Upper lobe of left lung (tissue), 6 donors: ENCODE results near the gene HIVEP3. TPM values are rescaled to one million over a fixed set of nuclear protein-coding genes. Genes with fewer than 3 reads are reported as not detected.

Experiments
- ATAC-seq, 2 donors: fragments of 200-7000 bp; cut with Tn5 transposase; one replicate each; pipeline ENCODE4 v1.9.1; 2022; ENCODE audit warnings: mild to moderate bottlenecking in 2 of 2, moderate library complexity in 2 of 2; ENCODE audit not compliant: low FRiP score in 2 of 2
- DNase-seq, 2 donors: peaks; one replicate each; pipeline ENCODE4 v3.0.0-alpha.2; 2019 to 2020
- H3K27ac ChIP-seq, 4 donors: fragments of 200-600 bp; sonication (generic); one replicate each; pipeline ENCODE4 v1.5.1; 2016 to 2019
- H3K27me3 ChIP-seq, 4 donors: fragments of 200-600 bp; sonication (generic); one replicate each; pipeline ENCODE4 v1.5.1; 2017 to 2019
- H3K36me3 ChIP-seq, 4 donors: fragments of 200-600 bp; sonication (generic); one replicate each; pipeline ENCODE4 v1.5.1; 2016 to 2019
- H3K4me1 ChIP-seq, 4 donors: fragments of 200-600 bp; sonication (generic); one replicate each; pipeline ENCODE4 v1.5.1; 2018 to 2019
- H3K4me3 ChIP-seq, 4 donors: fragments of 200-600 bp; sonication (generic); one replicate each; pipeline ENCODE4 v1.5.1; 2017 to 2019; ENCODE audit warnings: mild to moderate bottlenecking in 2 of 4, moderate library complexity in 1 of 4
- H3K9me3 ChIP-seq, 4 donors: fragments of 200-600 bp; sonication (generic); one replicate each; pipeline ENCODE4 v1.5.1; 2018 to 2019
- CTCF ChIP-seq, 6 experiments: fragments of 450-650 bp in 4 of 6; fragments of 200-600 bp in 2 of 6; sonication (generic) in 2 of 6; IDR thresholded peaks; one replicate each; pipeline ENCODE4 v1.5.1; 2016 to 2019; ENCODE audit warnings: antibody characterized with exemption in 6 of 6
- EP300 ChIP-seq, 4 donors: sonication (generic); formaldehyde crosslinking; IDR thresholded peaks; one replicate each; pipeline ENCODE4 v1.5.1; 2017; ENCODE audit warnings: antibody characterized with exemption in 4 of 4, control low read depth in 2 of 4
- POLR2A ChIP-seq, 4 donors: fragments of 450-650 bp; IDR thresholded peaks; one replicate each; pipeline ENCODE4 v1.5.1; 2016 to 2017; ENCODE audit warnings: antibody characterized with exemption in 4 of 4, mild to moderate bottlenecking in 2 of 4
- POLR2AphosphoS5 ChIP-seq, 2 donors: sonication (generic); formaldehyde crosslinking; IDR thresholded peaks; one replicate each; pipeline ENCODE4 v1.5.1; 2017; ENCODE audit warnings: antibody characterized with exemption in 2 of 2
- WGBS, 2 donors: methylation state at CpG; one replicate each; pipeline ENCODE4 v1.1.5; 2017 to 2018; 5-methylcytosine and 5-hydroxymethylcytosine counted together
- total RNA-seq, 6 donors: library from RNA; depleted of rRNA in 4 of 6; stranded (reverse); fragments of >200 nt in 4 of 6; gene quantifications; one replicate each; pipeline versions ENCODE4 v1.1.0 to v1.2.1, GENCODE V29; 2016 to 2021
- donor health status: DM: no; HTN: no; CAD: no; lungs with moderate emphysema.
- donor health status: DM: no; HTN: yes; CAD: no; lungs with severe emphysema.

HIVEP3 gene
- total RNA-seq, 6 donors from 2014 or later = 9.7 to 23.0 (median 11.6) TPM

- peaks cover 5 to 24% (median 9%) of the 10 kb centered on the region in 4 donors for H3K4me1 ChIP-seq
- ATAC-seq (no peak), DNase-seq (no peak)
- no peak overlapping the region for H3K27ac ChIP-seq
- 44 to 46% methylated on average over 4 of the region's 4 CpGs for WGBS, 2 donors
- no peaks in the 10 kb centered on the region for H3K9me3 ChIP-seq
- no peaks in the 10 kb centered on the region for H3K27me3 ChIP-seq
- no peak for TF ChIP-seq EP300 (IDR thresholded peaks at IDR 0.05)
- no peak for TF ChIP-seq POLR2A (IDR thresholded peaks at IDR 0.05)
- TF ChIP-seq CTCF (IDR thresholded peaks at IDR 0.05) = no peak
- no peak for TF ChIP-seq POLR2AphosphoS5 (IDR thresholded peaks at IDR 0.05)
- H3K36me3 ChIP-seq = no peaks in the 10 kb centered on the region
- H3K4me3 ChIP-seq = no peak overlapping the region
Measured at GRCh38 chr1:41673378-41673777, 245.3 kb downstream of the HIVEP3 start.

- H3K4me1 ChIP-seq = peaks cover under 1 to 21% (median 8%) of the 10 kb centered on the region in 4 donors
- H3K4me3 ChIP-seq = no peak overlapping the region
- H3K36me3 ChIP-seq = no peaks in the 10 kb centered on the region
- no peak for ATAC-seq
- no peak overlapping the region for H3K27ac ChIP-seq
- H3K27me3 ChIP-seq = no peaks in the 10 kb centered on the region
- DNase-seq = no peak
- 75 to 80% methylated on average over 9 of the region's 9 CpGs for WGBS, 2 donors
- no peak for TF ChIP-seq EP300 (IDR thresholded peaks at IDR 0.05)
- no peak for TF ChIP-seq CTCF (IDR thresholded peaks at IDR 0.05)
- no peak for TF ChIP-seq POLR2AphosphoS5 (IDR thresholded peaks at IDR 0.05)
- no peak for TF ChIP-seq POLR2A (IDR thresholded peaks at IDR 0.05)
- no peaks in the 10 kb centered on the region for H3K9me3 ChIP-seq
Measured at GRCh38 chr1:41672641-41673361, 245.9 kb downstream of the HIVEP3 start.

GRCh38 chr1:41672173-41672572 lies 246.5 kb downstream of the HIVEP3 start:
- ATAC-seq (peak in 1 of 2 donors; percentile 21), DNase-seq (peak in 1 of 2 donors; percentile 40)
- no peak overlapping the region for H3K4me3 ChIP-seq
- no peaks in the 10 kb centered on the region for H3K36me3 ChIP-seq
- peaks cover 0 to 24% (median 11%) of the 10 kb centered on the region in 4 donors for H3K4me1 ChIP-seq
- H3K9me3 ChIP-seq = no peaks in the 10 kb centered on the region
- TF ChIP-seq CTCF (IDR thresholded peaks at IDR 0.05) (no peak), EP300 (IDR thresholded peaks at IDR 0.05) (no peak), POLR2AphosphoS5 (IDR thresholded peaks at IDR 0.05) (no peak)
- WGBS, 2 donors = 71 to 76% methylated on average over 4 of the region's 4 CpGs
- H3K27ac ChIP-seq = no peak overlapping the region
- no peaks in the 10 kb centered on the region for H3K27me3 ChIP-seq

- TF ChIP-seq EP300 (IDR thresholded peaks at IDR 0.05) = no peak
- no peak for TF ChIP-seq POLR2AphosphoS5 (IDR thresholded peaks at IDR 0.05)
- TF ChIP-seq POLR2A (IDR thresholded peaks at IDR 0.05) = no peak
- TF ChIP-seq CTCF (IDR thresholded peaks at IDR 0.05) = no peak
- no peak for DNase-seq
- 87 to 97% methylated on average over 10 to 15 of the region's 15 CpGs for WGBS, 2 donors
Measured at GRCh38 chr1:41671116-41671755, 247.5 kb downstream of the HIVEP3 start.

More at GRCh38 chr1:41671116-41671755, 247.5 kb downstream of the HIVEP3 start:
- no peak overlapping the region for H3K27ac ChIP-seq
- ATAC-seq = no peak
- no peak overlapping the region for H3K4me3 ChIP-seq
- H3K36me3 ChIP-seq = no peaks in the 10 kb centered on the region
- no peaks in the 10 kb centered on the region for H3K27me3 ChIP-seq
- H3K9me3 ChIP-seq = no peaks in the 10 kb centered on the region
- peaks cover 0 to 28% (median 16%) of the 10 kb centered on the region in 4 donors for H3K4me1 ChIP-seq
